ENCODE data around the gene CDPF1. TPM values are rescaled to one million over a fixed set of nuclear protein-coding genes. Genes with fewer than 3 reads are reported as not detected.
"Not testable (repeated sequence)": the region's sequence is repeated elsewhere in the genome, so short reads cannot be mapped to it uniquely, and the experiment has no call there.

Gene CDPF1
- polyA plus RNA-seq, 1 donor from 2014 or later, result 13.2 TPM

- no peak overlapping the region for H3K4me3 Mint-ChIP-seq
- H3K9me3 Mint-ChIP-seq, result no peaks in the 10 kb centered on the region
- peaks cover 16% of the 10 kb centered on the region for H3K36me3 Mint-ChIP-seq
- peaks cover 2 to 11% (median 11%) of the 10 kb centered on the region in 3 donors for H3K4me1 Mint-ChIP-seq
- no peak overlapping the region for H3K27ac Mint-ChIP-seq
- H3K27me3 Mint-ChIP-seq, result no peaks in the 10 kb centered on the region
Observed at GRCh38 chr22:46274381-46274780, 24.3 kb upstream of the CDPF1 start.

- H3K4me3 Mint-ChIP-seq, result no peak overlapping the region
- no peaks in the 10 kb centered on the region for H3K9me3 Mint-ChIP-seq
- no peak overlapping the region for H3K27ac Mint-ChIP-seq
- H3K36me3 Mint-ChIP-seq, result peaks cover 14% of the 10 kb centered on the region
- no peaks in the 10 kb centered on the region for H3K27me3 Mint-ChIP-seq
- peaks cover 2 to 9% (median 7%) of the 10 kb centered on the region in 3 donors for H3K4me1 Mint-ChIP-seq
Observed at GRCh38 chr22:46273432-46274148, 23.5 kb upstream of the CDPF1 start.

- no peak overlapping the region for H3K4me3 Mint-ChIP-seq
- H3K27me3 Mint-ChIP-seq, result no peaks in the 10 kb centered on the region
- peaks cover 0 to 9% (median 2%) of the 10 kb centered on the region in 3 donors for H3K4me1 Mint-ChIP-seq
- peaks cover 10% of the 10 kb centered on the region for H3K36me3 Mint-ChIP-seq
- H3K27ac Mint-ChIP-seq, result no peak overlapping the region
- no peaks in the 10 kb centered on the region for H3K9me3 Mint-ChIP-seq
Observed at GRCh38 chr22:46272762-46273431, 22.8 kb upstream of the CDPF1 start.

- Mint-ChIP-seq H3K36me3 (peaks cover 10% of the 10 kb centered on the region), H3K4me1 (peaks cover 4 to 12% (median 5%) of the 10 kb centered on the region in 3 donors), H3K27me3 (no peaks in the 10 kb centered on the region), H3K9me3 (no peaks in the 10 kb centered on the region), H3K4me3 (no peak overlapping the region), H3K27ac (peak overlapping the region in 1 of 3 donors; percentile 43)
Observed at GRCh38 chr22:46272196-46272595, 22.1 kb upstream of the CDPF1 start.

- Mint-ChIP-seq H3K4me1 (peaks cover 6 to 12% (median 7%) of the 10 kb centered on the region in 3 donors), H3K27me3 (peaks cover 4% of the 10 kb centered on the region), H3K9me3 (no peaks in the 10 kb centered on the region), H3K27ac (no peak overlapping the region), H3K4me3 (peak overlapping the region in 3 of 4 donors; percentile 45 to 89 (median 75)), H3K36me3 (no peaks in the 10 kb centered on the region)
Observed at GRCh38 chr22:46269564-46269963, 19.5 kb upstream of the CDPF1 start.

GRCh38 chr22:46267431-46268279, 17.6 kb upstream of the CDPF1 start, which contains the start of gene TTC38:
Gene TTC38 (plus strand): TSS chr22:46268008. CDS start chr22:46268040, 32 bp downstream.
- Mint-ChIP-seq H3K4me1 (peaks cover 8 to 14% (median 12%) of the 10 kb centered on the region in 3 donors), H3K27ac (peak within 1 kb of the TSS; percentile 9 to 61 (median 28)), H3K9me3 (no peaks in the 10 kb centered on the region), H3K27me3 (peaks cover 8% of the 10 kb centered on the region), H3K36me3 (no peaks in the 10 kb centered on the region), H3K4me3 (peak within 1 kb of the TSS; percentile 86 to 96 (median 94))

- H3K4me3 Mint-ChIP-seq, result peak overlapping the region in 1 of 4 donors; percentile 94
- peaks cover 19% of the 10 kb centered on the region for H3K27me3 Mint-ChIP-seq
- not testable (repeated sequence) for H3K27ac Mint-ChIP-seq, H3K9me3 Mint-ChIP-seq, H3K36me3 Mint-ChIP-seq
- peaks cover 9 to 14% (median 12%) of the 10 kb centered on the region in 3 donors for H3K4me1 Mint-ChIP-seq
Observed at GRCh38 chr22:46265627-46266026, 15.5 kb upstream of the CDPF1 start.

GRCh38 chr22:46264520-46264919, 14.4 kb upstream of the CDPF1 start:
- not testable (repeated sequence) for H3K9me3 Mint-ChIP-seq, H3K27ac Mint-ChIP-seq, H3K36me3 Mint-ChIP-seq
- Mint-ChIP-seq H3K4me1 (peaks cover 7 to 14% (median 10%) of the 10 kb centered on the region in 3 donors), H3K27me3 (peaks cover 23% of the 10 kb centered on the region), H3K4me3 (peak overlapping the region in 1 of 4 donors; percentile 33)

GRCh38 chr22:46263216-46263590, 13.1 kb upstream of the CDPF1 start, which contains the start of gene PKDREJ:
Gene PKDREJ (minus strand): TSS chr22:46263343. CDS start chr22:46263322, 21 bp downstream.
- peaks cover 2% of the 10 kb centered on the region for H3K36me3 Mint-ChIP-seq
- peak within 1 kb of the TSS in 1 of 3 donors; percentile 43 for H3K27ac Mint-ChIP-seq
- H3K9me3 Mint-ChIP-seq, result no peaks in the 10 kb centered on the region
- peak within 1 kb of the TSS in 2 of 4 donors; percentile 27 to 33 for H3K4me3 Mint-ChIP-seq
- peaks cover 5 to 14% (median 7%) of the 10 kb centered on the region in 3 donors for H3K4me1 Mint-ChIP-seq
- H3K27me3 Mint-ChIP-seq, result peaks cover 23% of the 10 kb centered on the region

- H3K4me1 Mint-ChIP-seq, result peaks cover 4 to 14% (median 7%) of the 10 kb centered on the region in 3 donors
- peak overlapping the region in 1 of 4 donors; percentile 27 for H3K4me3 Mint-ChIP-seq
- no peak overlapping the region for H3K27ac Mint-ChIP-seq
- peaks cover 2% of the 10 kb centered on the region for H3K36me3 Mint-ChIP-seq
- no peaks in the 10 kb centered on the region for H3K9me3 Mint-ChIP-seq
- H3K27me3 Mint-ChIP-seq, result peaks cover 23% of the 10 kb centered on the region
Observed at GRCh38 chr22:46262449-46263215, 12.5 kb upstream of the CDPF1 start.

- H3K4me1 Mint-ChIP-seq, result peaks cover 0 to 7% (median 4%) of the 10 kb centered on the region in 3 donors
- H3K27ac Mint-ChIP-seq, result no peak overlapping the region
- H3K36me3 Mint-ChIP-seq, result peaks cover 5% of the 10 kb centered on the region
- no peaks in the 10 kb centered on the region for H3K9me3 Mint-ChIP-seq
- H3K4me3 Mint-ChIP-seq, result peak overlapping the region in 1 of 4 donors; percentile 58
- peaks cover 24% of the 10 kb centered on the region for H3K27me3 Mint-ChIP-seq
Observed at GRCh38 chr22:46260038-46260437, 9.9 kb upstream of the CDPF1 start.

- no peaks in the 10 kb centered on the region for H3K9me3 Mint-ChIP-seq
- H3K4me1 Mint-ChIP-seq, result peaks cover 0 to 6% (median 6%) of the 10 kb centered on the region in 3 donors
- H3K4me3 Mint-ChIP-seq, result no peak overlapping the region
- H3K27ac Mint-ChIP-seq, result no peak overlapping the region
- peaks cover 24% of the 10 kb centered on the region for H3K27me3 Mint-ChIP-seq
- H3K36me3 Mint-ChIP-seq, result peaks cover 5% of the 10 kb centered on the region
Observed at GRCh38 chr22:46259374-46259773, 9.3 kb upstream of the CDPF1 start.

- Mint-ChIP-seq H3K27me3 (peaks cover 11% of the 10 kb centered on the region), H3K4me3 (peak overlapping the region in 1 of 4 donors; percentile 61), H3K4me1 (peaks cover 4 to 8% (median 7%) of the 10 kb centered on the region in 3 donors), H3K27ac (no peak overlapping the region), H3K9me3 (no peaks in the 10 kb centered on the region), H3K36me3 (peaks cover 5% of the 10 kb centered on the region)
Observed at GRCh38 chr22:46256358-46256958, 6.4 kb upstream of the CDPF1 start.

Measured in IgD-negative memory B cell (primary cell).